ENCODE data around the gene TBCC. TPM values are rescaled to one million over a fixed set of nuclear protein-coding genes. Genes with fewer than 3 reads are reported as not detected.

The TBCC gene
- total and polyA plus RNA-seq, 10 of the 15 experiments (the other 5 are each of a cell fraction or from before 2014, with no cell fraction given), result 2.5 to 41.9 (median 20.3) TPM

- TF ChIP-seq IRF5 (IDR thresholded peaks at IDR 0.05; ENCODE audit: borderline replicate concordance), result no peak
- no peak for TF ChIP-seq KAT2A (conservative IDR thresholded peaks at IDR 0.05; ENCODE audit: control insufficient read depth, low read depth, low read length)
- TF ChIP-seq CREM (IDR thresholded peaks at IDR 0.05; ENCODE audit: low read depth), result no peak
- no peak for TF ChIP-seq NFYB (IDR thresholded peaks at IDR 0.05; ENCODE audit: insufficient read depth, low read depth, low read length)
- no peak for TF ChIP-seq SUPT20H (IDR thresholded peaks at IDR 0.05; ENCODE audit: borderline replicate concordance, control insufficient read depth, low read depth, low read length)
- no peak for TF ChIP-seq POLR2A (IDR thresholded peaks at IDR 0.05; ENCODE audit: low read depth, low read length)
- TF ChIP-seq BRCA1 (IDR thresholded peaks at IDR 0.05; ENCODE audit: low read depth, low read length), result no peak
- no peak for TF ChIP-seq YY1 (IDR thresholded peaks at IDR 0.05; ENCODE audit: low read depth, low read length)
- no peak for TF ChIP-seq POLR2AphosphoS2 (IDR thresholded peaks at IDR 0.05; ENCODE audit: low read depth, low read length)
- TF ChIP-seq USF1 (IDR thresholded peaks at IDR 0.05; ENCODE audit: borderline replicate concordance, extremely low read length, insufficient read depth, low read depth, low read length), result no peak
- TF ChIP-seq BHLHE40 (IDR thresholded peaks at IDR 0.05; ENCODE audit: borderline replicate concordance in 1 of 2, low read depth in 2 of 2, low read length in 1 of 2), result no peak
- TF ChIP-seq ZNF24 (IDR thresholded peaks at IDR 0.05), result no peak
- no peak for TF ChIP-seq DPF2 (IDR thresholded peaks at IDR 0.05)
These were observed 47.7 kb downstream of the TBCC start (continued) for GRCh38 chr6:42698217-42698616.
